DND-41 (cell line): ENCODE data around the gene ARL2.

Experiments
- CTCF ChIP-seq: IDR thresholded peaks from 2 replicates; pipeline ENCODE4 v1.5.1; 2012; ENCODE audit warnings: borderline replicate concordance, low read length, moderate library complexity, mild to moderate bottlenecking; ENCODE audit not compliant: poor library complexity, severe bottlenecking; ENCODE audit errors: extremely low read depth
- EZH2 ChIP-seq: IDR thresholded peaks from 3 replicates; pipeline ENCODE4 v1.6.1; 2012; ENCODE audit warnings: borderline replicate concordance, low read depth, mild to moderate bottlenecking, moderate library complexity, low read length, inconsistent platforms; ENCODE audit not compliant: severe bottlenecking

DNA sequence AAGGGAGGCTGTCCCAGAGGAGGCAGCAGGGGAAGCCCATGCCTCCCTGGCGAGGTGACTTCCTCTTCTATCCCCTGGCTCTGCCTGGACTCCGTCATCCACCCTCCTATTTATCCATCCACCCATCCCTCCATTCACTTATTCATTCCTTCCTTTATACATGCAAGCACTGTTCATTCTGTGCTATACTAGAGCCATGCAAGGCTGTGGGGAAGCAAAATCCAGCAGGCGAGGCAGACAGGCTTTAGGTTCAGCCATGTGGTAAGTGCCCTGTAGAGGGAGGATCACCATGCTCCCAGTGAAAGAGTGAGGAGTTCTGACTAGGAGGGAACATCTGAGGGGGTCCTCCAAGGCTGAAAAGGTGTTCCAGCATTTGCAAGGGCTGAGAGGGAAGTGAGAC is 45.6 kb downstream of the ARL2 start:
- TF ChIP-seq EZH2 (no peak), CTCF (no peak)
